ENCODE data around the gene FOXJ1. TPM values are rescaled to one million over a fixed set of nuclear protein-coding genes. Genes with fewer than 3 reads are reported as not detected.

The FOXJ1 gene
- total RNA-seq, 4 donors from 2014 or later, result 1.1 to 6.5 (median 5.7) TPM

DNA sequence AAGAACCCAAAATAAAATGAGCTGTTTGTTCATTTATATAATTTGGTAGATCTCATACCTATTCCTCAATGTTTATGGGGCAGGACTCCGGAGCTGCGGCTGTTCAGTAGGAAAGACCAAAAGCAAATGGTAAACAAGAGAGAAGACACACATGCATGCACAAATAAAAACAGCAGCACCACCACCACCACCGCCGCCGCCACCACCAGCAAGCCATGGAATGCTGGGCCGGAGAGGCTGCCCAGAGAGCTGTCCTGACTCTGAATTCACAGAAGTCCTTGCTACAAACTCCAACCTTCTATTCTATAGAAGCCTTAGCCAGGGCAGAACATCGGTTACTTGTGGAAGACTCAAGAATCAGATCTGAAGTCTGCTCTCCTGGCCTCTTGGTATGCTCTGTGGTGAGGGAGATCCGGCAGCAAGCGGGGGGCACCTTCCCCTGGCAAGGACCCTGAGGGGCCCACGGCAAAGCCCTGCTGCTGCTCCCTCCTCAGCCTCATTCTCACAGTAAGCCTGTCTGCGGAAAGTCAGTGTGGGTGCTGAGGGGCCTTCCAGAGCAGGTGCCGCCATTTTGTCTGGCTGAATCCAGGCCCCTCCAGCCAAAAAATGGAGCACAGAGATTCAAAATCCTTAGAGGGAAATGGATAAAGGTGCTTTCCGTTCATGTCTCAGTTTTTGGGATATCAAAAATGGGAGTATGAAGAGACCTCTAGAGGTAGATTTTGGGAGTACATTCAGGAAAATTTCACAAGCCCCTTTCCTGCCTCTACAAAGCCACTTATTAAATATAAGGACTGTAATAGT is 6.4 kb upstream of the FOXJ1 start:
- Histone ChIP-seq H3K36me3 (no peaks in the 10 kb centered on the region), H3K4me3 (replicated peaks in 1 of 3) (no peak overlapping the region), H3K4me1 (peaks cover 0 to 17% of the 10 kb centered on the region in 2 donors), H3K9me3 (no peaks in the 10 kb centered on the region), H3K27me3 (no peaks in the 10 kb centered on the region), H3K27ac (no peak overlapping the region)
- WGBS, 2 donors, result 75 to 85% methylated on average over 11 to 12 of the region's 13 CpGs
- no peak for DNase-seq
- intact Hi-C loops (cut with DNase I), result no loop called here
- TF ChIP-seq POLR2A (IDR thresholded peaks at IDR 0.05) (no peak), CTCF (IDR thresholded peaks at IDR 0.05) (peak; percentile 30 to 74 (median 58))

GRCh38 chr17:76146053-76146851 is 5.2 kb upstream of the FOXJ1 start:
- WGBS, 2 donors, result 88 to 92% methylated on average over 20 to 21 of the region's 22 CpGs
- Histone ChIP-seq H3K9me3 (no peaks in the 10 kb centered on the region), H3K27me3 (no peaks in the 10 kb centered on the region), H3K4me3 (replicated peaks in 1 of 3) (no peak overlapping the region), H3K27ac (peak overlapping the region in 2 of 3 donors; percentile 5 to 26), H3K36me3 (no peaks in the 10 kb centered on the region), H3K4me1 (peaks cover 6 to 25% of the 10 kb centered on the region in 2 donors)
- no peak for TF ChIP-seq POLR2A (IDR thresholded peaks at IDR 0.05)
- TF ChIP-seq CTCF (IDR thresholded peaks at IDR 0.05), result no peak
- DNase-seq, result no peak
- intact Hi-C loops (cut with DNase I), result no loop called here

DNA sequence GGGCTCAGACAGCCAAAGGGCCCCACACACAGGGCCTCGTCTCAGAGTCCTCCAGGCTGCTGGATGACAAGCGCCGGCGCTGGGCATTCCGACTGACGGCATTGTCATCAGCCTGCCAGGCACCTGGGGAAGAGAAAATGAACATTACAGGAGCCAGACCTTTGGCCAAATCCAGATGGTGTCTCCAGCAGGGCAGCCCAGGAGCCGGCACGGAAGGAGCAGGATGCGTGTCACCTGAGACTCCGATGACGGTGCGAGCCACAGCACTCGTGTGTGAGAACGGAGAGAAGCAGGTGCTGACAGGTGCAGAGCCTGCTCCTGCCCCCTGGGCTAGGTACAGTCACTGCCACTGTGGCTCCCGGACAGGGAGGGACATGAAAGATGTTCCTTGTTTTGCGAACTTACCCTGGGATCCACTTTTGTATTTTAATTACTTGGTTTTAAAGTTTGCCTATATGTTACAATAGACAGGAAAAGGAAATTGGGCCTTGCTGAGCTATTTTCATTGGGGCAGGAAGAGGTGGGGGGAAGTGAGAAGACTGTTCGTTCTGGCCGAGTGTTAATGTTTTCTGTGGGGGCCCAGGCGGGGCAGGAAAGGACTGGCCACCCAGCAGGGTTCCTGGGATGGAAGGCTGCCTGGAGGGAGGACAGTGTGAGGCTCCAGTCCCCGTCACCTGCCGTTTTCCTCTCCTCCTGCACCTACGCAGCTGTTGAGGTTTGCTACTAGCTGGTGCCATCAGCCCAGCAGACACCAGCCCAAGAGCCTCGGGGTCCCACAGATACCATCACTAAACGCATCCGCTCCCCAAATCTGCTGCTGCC is 4.4 kb upstream of the FOXJ1 start:
- Histone ChIP-seq H3K4me1 (peaks cover 12 to 31% of the 10 kb centered on the region in 2 donors), H3K4me3 (replicated peaks in 1 of 3) (no peak overlapping the region), H3K9me3 (no peaks in the 10 kb centered on the region), H3K27me3 (no peaks in the 10 kb centered on the region), H3K36me3 (no peaks in the 10 kb centered on the region), H3K27ac (peak overlapping the region in 2 of 3 donors; percentile 5 to 26)
- intact Hi-C loops (cut with DNase I), result no loop called here
- DNase-seq, result no peak
- no peak for TF ChIP-seq CTCF (IDR thresholded peaks at IDR 0.05)
- no peak for TF ChIP-seq POLR2A (IDR thresholded peaks at IDR 0.05)
- WGBS, 2 donors, result 67 to 83% methylated on average over 25 of the region's 25 CpGs

- Histone ChIP-seq H3K27ac (no peak overlapping the region), H3K4me3 (replicated peaks in 1 of 3) (no peak overlapping the region), H3K9me3 (no peaks in the 10 kb centered on the region), H3K36me3 (no peaks in the 10 kb centered on the region), H3K27me3 (no peaks in the 10 kb centered on the region), H3K4me1 (peaks cover 33 to 50% of the 10 kb centered on the region in 2 donors)
- DNase-seq, result no peak
- intact Hi-C loops (cut with DNase I), result no loop called here
- no peak for TF ChIP-seq CTCF (IDR thresholded peaks at IDR 0.05)
- TF ChIP-seq POLR2A (IDR thresholded peaks at IDR 0.05), result no peak
- 94 to 97% methylated on average over 6 of the region's 6 CpGs for WGBS, 2 donors
Measured at GRCh38 chr17:76142585-76143041, 1.6 kb upstream of the FOXJ1 start.

Measured in thyroid gland (tissue), 4 donors.